CMK (cell line): ENCODE measurements around the gene FZD2.
"Not testable (repeated sequence)": the region's sequence is repeated elsewhere in the genome, so short reads cannot be mapped to it uniquely, and the experiment has no call there.

Experiments
- DNase-seq: peaks from one replicate; pipeline ENCODE4 v3.0.0-alpha.2; 2010; ENCODE audit warnings: low read depth

FZD2 gene

DNA sequence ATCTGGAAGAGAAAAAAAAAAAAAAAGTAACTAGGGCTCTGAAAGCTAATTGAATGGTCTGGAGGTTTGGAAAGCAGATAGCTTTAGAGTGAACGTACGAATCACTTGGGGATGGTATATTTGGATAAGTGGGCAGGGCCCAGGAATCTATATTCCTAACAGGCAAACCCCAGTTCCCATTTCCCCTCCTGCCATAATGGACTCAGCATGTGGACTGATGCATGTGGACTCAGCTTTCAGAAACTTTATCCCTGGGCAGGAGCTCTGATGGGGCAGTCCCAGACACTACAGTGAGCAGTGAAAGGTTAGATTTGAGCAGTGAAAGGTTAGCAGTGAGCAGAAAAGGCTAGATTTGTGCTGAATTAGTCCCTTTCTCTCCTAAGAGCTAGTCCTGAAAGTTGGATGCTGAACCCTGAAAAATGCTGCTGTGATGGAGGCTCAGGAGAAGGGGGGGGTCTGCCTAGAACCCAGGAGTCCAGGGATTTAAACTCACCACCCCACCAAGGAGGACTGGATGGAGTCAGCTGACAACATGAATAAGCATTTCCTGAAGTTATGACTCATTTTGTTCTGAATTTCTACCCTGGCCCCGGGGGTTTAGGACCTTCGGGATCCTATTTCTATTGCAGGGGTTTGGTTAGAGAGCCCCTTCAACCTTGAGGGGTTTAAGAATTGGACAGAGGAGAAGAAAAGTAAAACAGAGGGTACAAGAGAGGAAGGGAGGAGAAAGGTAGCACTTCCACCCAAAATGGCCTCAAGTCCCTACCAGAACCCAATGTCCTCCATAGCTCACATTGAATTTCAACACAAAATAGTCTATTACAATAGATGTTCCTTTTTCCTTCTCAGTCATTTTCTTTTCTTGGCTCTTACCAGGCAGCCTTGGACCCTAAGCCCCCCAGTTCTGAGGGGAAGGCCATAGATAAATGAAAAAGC is 10.3 kb upstream of the FZD2 start:
- DNase-seq = no peak

- no peak for DNase-seq
These were observed 9.5 kb upstream of the FZD2 start for GRCh38 chr17:44547625-44548267.

DNA sequence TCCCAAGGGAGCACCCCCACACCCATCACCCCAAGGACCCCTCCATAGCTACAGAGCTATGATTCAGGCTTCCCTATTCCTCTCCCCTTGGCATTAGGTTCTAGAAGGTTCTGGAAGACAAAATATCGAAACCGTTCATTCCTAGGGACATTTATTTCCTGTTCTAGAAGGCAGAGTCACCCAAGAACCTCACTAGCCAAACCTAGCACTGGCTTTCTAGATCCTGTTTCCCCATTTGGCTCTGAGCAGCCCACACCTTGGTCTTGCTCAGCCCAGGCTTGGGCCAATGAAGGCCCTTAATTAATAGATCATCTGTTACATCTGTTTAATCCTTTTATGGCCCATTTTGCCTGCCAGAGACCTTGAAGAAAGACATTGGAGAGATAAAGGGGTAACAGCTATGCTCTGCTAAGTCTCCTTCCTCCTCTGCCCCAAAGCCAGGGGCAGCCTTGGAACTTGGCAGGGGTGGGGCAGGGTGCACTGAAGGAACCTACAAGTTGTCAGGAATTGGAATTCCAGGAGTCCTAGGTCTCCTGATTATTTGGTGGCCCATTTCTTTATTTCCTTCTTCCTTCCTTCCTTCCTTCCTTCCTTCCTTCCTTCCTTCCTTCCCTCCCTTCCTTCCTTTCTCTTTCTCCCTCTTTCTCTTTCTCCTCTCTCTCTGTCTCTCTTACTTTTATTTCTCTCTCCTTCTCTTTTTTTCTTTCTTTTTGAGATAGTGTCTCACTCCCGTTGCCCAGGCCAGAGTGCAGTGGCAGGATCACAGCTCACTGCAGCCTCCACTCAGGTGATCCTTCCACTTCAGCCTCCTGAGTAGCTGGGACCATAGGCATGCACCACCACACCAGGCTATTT is 8.7 kb upstream of the FZD2 start:
- no peak for DNase-seq

DNA sequence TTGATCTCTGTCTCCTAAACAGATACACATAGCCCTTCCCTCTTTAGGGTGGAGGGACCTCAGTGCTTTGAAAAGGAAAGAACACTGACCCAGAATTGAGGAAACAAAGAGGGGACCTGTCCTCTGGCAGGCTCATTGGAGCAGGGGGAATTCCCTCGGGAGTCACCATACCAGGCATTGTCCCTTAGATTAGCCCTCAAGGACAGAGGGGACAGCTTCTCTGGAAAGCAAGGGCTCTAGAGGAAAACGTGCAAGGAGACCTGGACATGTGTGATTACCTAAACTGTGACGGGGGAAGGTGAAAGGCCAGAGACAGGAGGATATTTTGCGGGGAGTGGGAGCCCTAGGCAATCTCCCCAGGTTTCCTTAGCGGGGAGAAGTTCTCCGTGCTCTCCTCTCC is 7.6 kb upstream of the FZD2 start:
- DNase-seq = no peak

- no peak for DNase-seq
These were observed 4.9 kb upstream of the FZD2 start for GRCh38 chr17:44552361-44552760.

DNA sequence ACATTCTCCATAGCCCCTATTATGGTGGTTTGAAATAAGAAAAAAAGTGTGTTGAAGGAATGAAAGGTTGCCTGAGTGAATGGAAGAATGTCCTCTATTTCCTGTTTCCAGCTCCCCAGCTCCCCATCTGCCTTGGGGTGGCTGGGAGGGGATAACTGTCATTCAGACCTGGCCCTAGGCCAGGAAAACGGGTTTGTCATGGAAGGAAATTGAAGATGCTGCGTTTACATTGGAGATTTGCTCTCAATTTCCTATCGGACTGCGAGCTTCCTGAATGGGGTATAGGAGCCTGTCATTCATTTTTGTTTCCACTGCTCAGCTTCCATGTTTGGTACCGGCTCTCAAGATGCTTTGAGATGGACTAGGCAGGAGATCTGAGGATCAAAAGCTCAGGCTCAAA is 2.2 kb upstream of the FZD2 start:
- no peak for DNase-seq

DNA sequence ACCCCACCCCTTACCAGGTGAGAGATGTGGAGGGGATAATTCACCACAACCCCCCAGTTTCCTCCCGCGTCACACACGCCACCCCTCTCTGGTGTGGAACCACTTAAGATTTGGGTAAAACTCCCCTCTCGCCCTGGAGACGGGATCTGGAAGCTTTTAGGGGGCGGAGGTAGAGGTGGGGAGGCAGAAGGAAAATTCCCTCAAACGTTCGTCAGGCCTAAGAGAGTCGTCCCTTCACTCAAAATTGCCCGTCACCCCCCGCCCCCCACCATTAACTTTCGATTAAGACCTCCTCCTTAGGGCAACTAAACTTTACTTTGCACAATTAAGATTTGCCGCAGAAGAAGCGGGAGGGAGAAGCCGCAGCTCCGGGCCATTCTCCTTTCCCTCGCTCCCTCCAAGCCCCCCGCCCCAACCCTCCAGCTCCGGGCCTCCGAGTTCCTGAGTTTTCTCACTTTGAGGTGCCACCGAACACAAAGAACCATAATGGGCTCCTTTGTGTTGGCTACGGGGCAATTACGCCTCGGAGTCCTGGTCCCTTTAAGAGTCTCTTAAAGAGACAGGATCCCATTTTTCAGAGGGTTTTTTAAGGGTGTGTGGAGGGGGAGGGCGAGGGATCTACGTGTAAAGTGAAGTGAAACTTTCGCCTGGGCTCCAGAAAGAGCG is 985 bp upstream of the FZD2 start:
- DNase-seq = no peak

- no peak for DNase-seq
These were observed 484 bp downstream of the FZD2 start for GRCh38 chr17:44557651-44558285.

DNA sequence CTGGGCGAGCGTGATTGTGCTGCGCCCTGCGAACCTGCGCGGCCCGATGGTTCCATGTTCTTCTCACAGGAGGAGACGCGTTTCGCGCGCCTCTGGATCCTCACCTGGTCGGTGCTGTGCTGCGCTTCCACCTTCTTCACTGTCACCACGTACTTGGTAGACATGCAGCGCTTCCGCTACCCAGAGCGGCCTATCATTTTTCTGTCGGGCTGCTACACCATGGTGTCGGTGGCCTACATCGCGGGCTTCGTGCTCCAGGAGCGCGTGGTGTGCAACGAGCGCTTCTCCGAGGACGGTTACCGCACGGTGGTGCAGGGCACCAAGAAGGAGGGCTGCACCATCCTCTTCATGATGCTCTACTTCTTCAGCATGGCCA is 1.0 kb downstream of the FZD2 start:
- no peak for DNase-seq

DNA sequence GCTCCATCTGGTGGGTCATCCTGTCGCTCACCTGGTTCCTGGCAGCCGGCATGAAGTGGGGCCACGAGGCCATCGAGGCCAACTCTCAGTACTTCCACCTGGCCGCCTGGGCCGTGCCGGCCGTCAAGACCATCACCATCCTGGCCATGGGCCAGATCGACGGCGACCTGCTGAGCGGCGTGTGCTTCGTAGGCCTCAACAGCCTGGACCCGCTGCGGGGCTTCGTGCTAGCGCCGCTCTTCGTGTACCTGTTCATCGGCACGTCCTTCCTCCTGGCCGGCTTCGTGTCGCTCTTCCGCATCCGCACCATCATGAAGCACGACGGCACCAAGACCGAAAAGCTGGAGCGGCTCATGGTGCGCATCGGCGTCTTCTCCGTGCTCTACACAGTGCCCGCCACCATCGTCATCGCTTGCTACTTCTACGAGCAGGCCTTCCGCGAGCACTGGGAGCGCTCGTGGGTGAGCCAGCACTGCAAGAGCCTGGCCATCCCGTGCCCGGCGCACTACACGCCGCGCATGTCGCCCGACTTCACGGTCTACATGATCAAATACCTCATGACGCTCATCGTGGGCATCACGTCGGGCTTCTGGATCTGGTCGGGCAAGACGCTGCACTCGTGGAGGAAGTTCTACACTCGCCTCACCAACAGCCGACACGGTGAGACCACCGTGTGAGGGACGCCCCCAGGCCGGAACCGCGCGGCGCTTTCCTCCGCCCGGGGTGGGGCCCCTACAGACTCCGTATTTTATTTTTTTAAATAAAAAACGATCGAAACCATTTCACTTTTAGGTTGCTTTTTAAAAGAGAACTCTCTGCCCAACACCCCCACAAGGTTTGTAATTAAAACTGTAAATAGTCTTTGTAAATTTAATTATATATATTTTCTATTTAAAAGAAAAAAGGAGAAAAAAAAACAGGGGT is 1.7 kb downstream of the FZD2 start:
- no peak for DNase-seq

GRCh38 chr17:44559634-44560554 is 2.6 kb downstream of the FZD2 start:
- DNase-seq = no peak

- no peak for DNase-seq
These were observed 3.9 kb downstream of the FZD2 start for GRCh38 chr17:44561237-44561623.

DNA sequence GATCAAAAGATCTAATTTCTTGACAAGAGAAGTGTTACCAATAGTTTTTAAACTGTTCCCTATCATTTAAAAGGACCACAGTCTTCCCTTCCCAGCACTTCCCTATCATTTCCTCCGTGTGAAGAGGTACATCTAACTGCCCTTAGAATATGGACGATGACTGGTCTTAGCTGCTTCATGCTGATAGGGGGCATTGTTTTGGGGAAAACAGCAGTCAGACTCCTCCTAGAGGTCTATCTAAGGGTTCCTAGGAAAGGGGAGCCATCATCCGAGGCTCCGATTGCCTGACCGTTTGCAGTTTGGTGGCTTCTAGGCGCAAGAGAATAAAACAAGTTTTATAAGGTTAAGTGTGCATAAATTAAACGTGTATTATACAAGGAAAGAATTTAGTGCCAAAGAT is 7.1 kb downstream of the FZD2 start:
- DNase-seq = no peak

- DNase-seq = no peak
These were observed 8.7 kb downstream of the FZD2 start for GRCh38 chr17:44565866-44566443.

- DNase-seq = not testable (repeated sequence)
These were observed 11.1 kb downstream of the FZD2 start for GRCh38 chr17:44568311-44568944.

DNA sequence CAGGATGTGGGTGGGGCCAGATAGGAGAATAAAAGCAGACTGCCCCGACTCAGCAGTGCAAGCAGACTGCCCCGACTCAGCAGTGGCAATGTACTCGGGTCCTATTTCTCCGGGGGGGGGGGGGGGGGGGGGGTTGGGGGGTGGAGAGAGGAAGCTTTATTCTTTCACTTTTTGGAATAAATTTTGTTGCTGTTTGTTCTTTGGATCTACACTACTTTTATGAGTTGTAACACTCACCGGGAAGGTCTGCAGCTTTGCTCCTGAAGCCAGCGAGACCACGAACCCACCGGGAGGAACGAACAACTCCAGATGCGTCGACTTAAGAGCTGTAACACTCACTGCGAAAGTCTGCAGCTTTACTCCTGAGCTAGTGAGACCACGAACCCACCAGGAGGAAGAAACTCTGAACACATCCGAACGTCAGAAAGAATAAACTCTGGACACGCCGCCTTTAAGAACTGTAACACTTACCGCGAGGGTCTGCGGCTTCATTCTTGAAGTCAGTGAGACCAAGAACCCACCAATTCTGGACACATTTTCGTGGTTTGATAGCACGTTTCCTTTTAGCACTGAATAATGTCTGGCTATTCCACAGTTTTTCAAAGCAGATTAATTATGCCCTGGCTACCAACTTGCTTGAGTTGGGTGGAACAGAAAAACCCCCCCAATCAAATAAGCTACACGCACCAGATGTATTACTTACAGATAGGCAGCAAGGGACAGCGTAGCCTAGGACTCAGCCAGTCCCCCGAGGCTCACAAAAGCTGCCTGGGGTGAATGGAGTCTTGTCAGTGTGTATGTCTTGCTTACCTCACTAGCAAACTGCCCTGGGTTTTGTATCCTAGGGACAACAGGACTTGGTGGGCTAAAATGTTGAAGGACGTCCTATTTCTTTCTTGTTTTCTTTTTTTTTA is 11.9 kb downstream of the FZD2 start:
- DNase-seq = no peak

GRCh38 chr17:44572801-44573200 is 15.5 kb downstream of the FZD2 start:
- no peak for DNase-seq
